ENCODE measurements around the gene MOB1A. TPM values are rescaled to one million over a fixed set of nuclear protein-coding genes. Genes with fewer than 3 reads are reported as not detected.

The MOB1A gene
- total and polyA plus RNA-seq, 10 of the 15 experiments (the other 5 are each of a cell fraction or from before 2014, with no cell fraction given), result 41.2 to 232 (median 172) TPM

GRCh38 chr2:74183878-74184277 is 5.2 kb upstream of the MOB1A start (continued):
- TF ChIP-seq SMARCA5 (IDR thresholded peaks at IDR 0.05), result no peak
- TF ChIP-seq CEBPB (IDR thresholded peaks at IDR 0.05; ENCODE audit: borderline replicate concordance in 1 of 2, low read depth in 2 of 2, low read length in 2 of 2), result no peak
- TF ChIP-seq EED (IDR thresholded peaks at IDR 0.05; ENCODE audit: low read depth), result 0 out of 2 replicates have a peak, but pooled peaks have one; percentile 8
- TF ChIP-seq PKNOX1 (IDR thresholded peaks at IDR 0.05), result peak; percentile 24; the same call in 1 of the 2 replicates
- no peak for TF ChIP-seq ZZZ3 (IDR thresholded peaks at IDR 0.05; ENCODE audit: control insufficient read depth, insufficient read length, low read depth)
- TF ChIP-seq SKIL (IDR thresholded peaks at IDR 0.05; ENCODE audit: low read depth, poor library complexity, severe bottlenecking), result peak; percentile 52
- TF ChIP-seq POLR2A (IDR thresholded peaks at IDR 0.05; ENCODE audit: low read depth, low read length), result no peak
- 0 out of 4 replicates have a peak, but pooled peaks of 1 of the 2 experiments have one; percentile 6 for TF ChIP-seq BHLHE40 (IDR thresholded peaks at IDR 0.05; ENCODE audit: borderline replicate concordance in 1 of 2, low read depth in 2 of 2, low read length in 1 of 2)
- TF ChIP-seq IRF4 (IDR thresholded peaks at IDR 0.05; ENCODE audit: low read depth, low read length), result no peak

- WGBS (ENCODE audit: insufficient coverage, insufficient replicate concordance, low lambda C conversion rate, missing lambda C conversion rate), result under 1% methylated on average over 7 of the region's 7 CpGs
- intact Hi-C loops (cut with micrococcal nuclease; ENCODE audit: unreplicated experiment) (no loop called here), in situ Hi-C loops (cut with MboI) (no loop called here)
- ChIA-PET CTCF (interaction anchor here (0.8 to 8.5 kb wide), 10 partner anchors 10 to 502 kb away, joined by 3 to 90 read pairs (median 4); partner anchors contain the start of gene MTHFD2), RAD21 (ENCODE audit: unreplicated experiment) (interaction anchor here (0.6 to 2.8 kb wide), 13 partner anchors 9 to 437 kb away, joined by 3 to 14 read pairs (median 3); partner anchors contain the start of gene MTHFD2), SMC1A (ENCODE audit: uncharacterized antibody, unreplicated experiment) (interaction anchor here (0.6 to 2.2 kb wide), 16 partner anchors 10 to 355 kb away, joined by 3 to 14 read pairs (median 5); partner anchors contain the start of gene MTHFD2), POLR2A (interaction anchor here (0.6 to 8.2 kb wide), 10 partner anchors 9 to 357 kb away, joined by 4 to 83 read pairs (median 6); partner anchors contain the start of gene MTHFD2)
- DNase-seq (ENCODE audit: low read depth, low spot score) (peak; percentile 86), ATAC-seq (peak; percentile 47), FAIRE-seq (peak; percentile 79)
- H4K20me1 ChIP-seq (ENCODE audit: control insufficient read depth, insufficient read depth), result no peaks in the 10 kb centered on the region
- BruUV-seq (replicated peaks), result no TSS peak
- peak overlapping the region; percentile 81 for H3K27ac ChIP-seq (ENCODE audit: control insufficient read depth, insufficient read depth)
- peaks cover 46% of the 10 kb centered on the region for H3K4me1 ChIP-seq (ENCODE audit: control insufficient read depth, insufficient read depth, low read length)
- H3K9ac ChIP-seq (ENCODE audit: control insufficient read depth, insufficient read depth, low read length), result peak overlapping the region; percentile 32; the same call in 1 of the 2 replicates
- peak overlapping the region; percentile 52; the same call in 1 of the 2 replicates for H3K4me3 ChIP-seq
- H3K4me2 ChIP-seq (ENCODE audit: control insufficient read depth, insufficient read depth), result peak overlapping the region; percentile 66
- peak overlapping the region; percentile 22 for H2AFZ ChIP-seq (ENCODE audit: control insufficient read depth, low read depth, low read length)
- no peaks in the 10 kb centered on the region for H3K36me3 ChIP-seq (ENCODE audit: control insufficient read depth in 2 of 2, insufficient read depth in 2 of 2, low read length in 1 of 2)
- H3K9me3 ChIP-seq (replicated peaks; ENCODE audit: control insufficient read depth, insufficient read depth, low read length), result no peaks in the 10 kb centered on the region
- no peaks in the 10 kb centered on the region for H3K27me3 ChIP-seq (replicated peaks in 1 of 2; ENCODE audit: control insufficient read depth in 2 of 2, insufficient read depth in 2 of 2, low read length in 1 of 2)
- H3K79me2 ChIP-seq (ENCODE audit: control insufficient read depth, insufficient read depth, low read length), result peaks cover 21% of the 10 kb centered on the region
- TF ChIP-seq IKZF2 (IDR thresholded peaks at IDR 0.05), result peak; percentile 93 to 94
- no peak for TF ChIP-seq FOXK2 (IDR thresholded peaks at IDR 0.05)
- TF ChIP-seq STAT1 (conservative IDR thresholded peaks at IDR 0.05), result no peak
- TF ChIP-seq ZNF24 (IDR thresholded peaks at IDR 0.05), result 0 out of 2 replicates have a peak, but pooled peaks have one; percentile 26
- TF ChIP-seq SP1 (IDR thresholded peaks at IDR 0.05; ENCODE audit: low read depth, low read length), result peak; percentile 58
- TF ChIP-seq MTA2 (IDR thresholded peaks at IDR 0.05; ENCODE audit: low read depth), result peak; percentile 83
- TF ChIP-seq NFIC (IDR thresholded peaks at IDR 0.05; ENCODE audit: low read depth, low read length), result peak; percentile 64
- no peak for TF ChIP-seq NR2C2 (IDR thresholded peaks at IDR 0.05; ENCODE audit: borderline replicate concordance, control insufficient read depth, insufficient read length, low read depth)
- no peak for TF ChIP-seq SIN3A (IDR thresholded peaks at IDR 0.05; ENCODE audit: low read depth, low read length)
- TF ChIP-seq NFXL1 (IDR thresholded peaks at IDR 0.05; ENCODE audit: borderline replicate concordance), result no peak
- TF ChIP-seq ATF2 (IDR thresholded peaks at IDR 0.05; ENCODE audit: low read length), result peak; percentile 63; the same call in 1 of the 2 replicates
- no peak for TF ChIP-seq SREBF2 (IDR thresholded peaks at IDR 0.05; ENCODE audit: low read length)
Observed at GRCh38 chr2:74181739-74182138, 3.1 kb upstream of the MOB1A start.

Data from GM12878 (cell line).